ENCODE measurements around the gene WDFY1. TPM values are rescaled to one million over a fixed set of nuclear protein-coding genes. Genes with fewer than 3 reads are reported as not detected.

Gene WDFY1
- polyA plus RNA-seq, 5 donors: 53.7 to 78.0 (median 69.4) TPM

DNA sequence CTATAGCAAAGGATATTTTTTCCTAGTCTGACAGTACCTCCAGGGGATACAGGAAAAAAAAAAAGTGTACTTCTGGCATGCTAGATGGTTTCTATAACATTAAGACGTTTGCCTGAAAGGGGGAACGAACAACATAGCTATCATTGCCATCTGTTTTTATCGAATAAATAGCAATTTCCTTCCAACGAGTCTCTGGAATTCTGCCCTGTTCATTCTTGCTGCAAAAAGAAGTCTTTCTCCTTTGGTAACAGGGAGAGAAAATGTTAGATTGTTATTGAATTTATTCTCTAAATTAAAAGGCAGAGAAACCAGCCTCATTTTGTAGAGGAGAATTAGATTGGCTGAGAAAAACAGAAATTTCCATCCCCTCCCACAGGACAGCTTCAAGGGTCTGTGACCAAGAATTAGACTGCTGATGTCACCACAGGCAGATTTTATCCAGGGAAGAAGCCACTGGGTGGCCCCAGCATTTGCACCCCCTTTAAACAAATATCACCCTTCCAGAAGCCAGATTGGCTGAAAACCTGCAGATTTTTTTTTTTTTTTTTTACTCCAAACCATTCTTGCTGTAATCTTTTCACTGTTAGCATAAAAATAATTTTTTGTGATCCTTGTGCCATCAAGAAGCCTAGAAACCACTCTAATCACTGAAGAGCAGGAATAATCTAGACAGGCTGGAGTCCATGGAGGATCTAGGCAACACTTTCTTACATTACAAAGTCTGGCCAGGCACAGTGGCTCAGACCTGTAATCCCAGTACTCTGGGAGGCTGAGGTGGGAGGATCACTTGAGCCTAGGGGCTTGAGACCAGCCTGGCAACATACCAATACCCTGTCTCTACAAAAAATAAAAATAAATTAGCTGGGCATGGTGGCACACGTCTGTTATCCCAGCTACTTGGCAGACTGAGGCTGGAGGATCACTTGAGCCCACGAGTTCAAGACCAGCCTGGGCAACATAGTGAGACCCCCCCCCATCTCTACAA, 12.0 kb downstream of the WDFY1 start:
- no peak for DNase-seq

GRCh38 chr2:223930103-223930976, 14.8 kb downstream of the WDFY1 start:
- DNase-seq: peak in 1 of 2 donors; percentile 62

DNA sequence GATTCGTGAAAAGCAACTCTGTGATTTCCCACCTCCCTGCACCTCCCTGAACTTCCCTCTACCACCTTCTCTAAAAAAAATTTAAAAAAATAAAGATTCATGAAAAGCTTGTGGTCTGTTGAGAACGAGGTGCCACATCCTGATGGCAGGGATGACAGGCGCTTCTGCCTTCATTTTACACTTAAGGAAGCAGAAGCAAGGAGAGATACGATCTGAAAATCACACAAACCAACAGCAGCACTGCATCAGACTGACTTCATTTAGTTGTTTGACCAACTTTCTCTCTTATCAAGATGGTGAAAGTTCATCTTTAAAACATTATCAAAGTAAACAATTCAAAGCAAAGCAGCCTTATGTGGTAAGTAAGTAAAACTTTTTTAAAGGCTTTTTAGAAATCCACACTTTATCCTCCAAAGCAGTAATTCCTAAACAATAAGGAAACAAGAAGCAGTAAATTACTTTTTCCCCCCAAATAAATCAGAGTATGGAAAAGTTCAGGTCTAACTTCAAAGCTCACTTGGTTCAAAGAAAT, 15.5 kb downstream of the WDFY1 start:
- peak in 1 of 2 donors; percentile 54 for DNase-seq

DNA sequence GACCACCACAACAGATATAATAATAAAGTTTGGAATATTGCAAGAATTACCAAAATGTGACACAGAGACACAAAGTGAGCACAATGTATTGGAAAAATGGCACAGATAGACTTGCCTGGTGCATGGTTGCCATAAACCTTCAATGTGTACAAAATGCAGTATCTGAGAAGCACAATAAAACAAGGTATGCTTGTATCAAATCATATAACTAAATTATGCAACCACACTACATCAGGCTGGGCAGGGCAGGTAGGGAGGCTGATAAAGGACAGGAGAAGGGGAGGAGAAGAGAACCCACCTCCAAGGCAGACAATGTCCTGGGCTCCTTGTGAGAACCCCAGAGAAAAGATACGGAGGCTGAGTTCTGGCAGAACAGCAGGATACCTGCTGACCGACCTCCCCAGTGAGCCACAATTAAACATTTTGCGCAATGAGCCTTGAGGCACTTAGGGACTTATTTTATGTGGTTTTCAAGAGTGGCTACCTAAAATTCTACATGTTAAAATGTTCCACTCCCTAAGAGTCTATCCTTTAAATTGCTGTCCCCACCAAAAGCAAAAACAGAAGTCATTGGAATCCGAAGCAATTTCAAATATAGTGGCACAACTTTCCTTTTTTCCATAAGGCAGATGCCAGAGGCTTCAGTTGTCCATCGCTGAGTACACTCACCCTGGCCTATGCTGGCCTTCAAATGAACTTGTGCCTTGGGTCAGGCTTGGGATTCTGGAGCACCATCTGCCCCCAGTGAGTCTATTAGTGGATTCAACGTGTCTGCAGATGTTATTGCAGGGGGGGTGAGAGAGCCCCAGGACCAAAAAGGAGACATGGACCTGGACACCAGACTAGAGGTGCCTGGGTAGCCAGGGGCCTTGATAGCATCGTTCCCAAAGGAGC, 16.8 kb downstream of the WDFY1 start:
- DNase-seq: no peak

DNA sequence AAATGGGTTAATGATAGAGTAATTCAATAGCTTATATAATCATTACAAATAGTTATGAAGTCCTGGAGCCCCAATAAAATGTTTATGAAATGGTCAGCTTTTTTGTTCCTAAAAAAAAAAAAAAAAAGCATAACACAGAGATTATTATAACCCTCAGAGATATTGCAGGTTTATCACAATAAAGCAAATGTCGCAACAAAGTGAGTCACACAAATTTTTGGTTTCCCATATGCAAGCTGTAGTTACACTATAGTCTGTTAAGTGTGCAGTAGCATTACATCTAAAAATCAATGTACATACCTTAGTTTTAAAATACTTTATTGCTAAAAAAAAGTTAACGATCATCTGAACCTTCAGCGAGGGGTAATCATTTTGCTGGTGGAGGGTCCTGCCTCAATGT, 20.0 kb downstream of the WDFY1 start:
- no peak for DNase-seq

DNA sequence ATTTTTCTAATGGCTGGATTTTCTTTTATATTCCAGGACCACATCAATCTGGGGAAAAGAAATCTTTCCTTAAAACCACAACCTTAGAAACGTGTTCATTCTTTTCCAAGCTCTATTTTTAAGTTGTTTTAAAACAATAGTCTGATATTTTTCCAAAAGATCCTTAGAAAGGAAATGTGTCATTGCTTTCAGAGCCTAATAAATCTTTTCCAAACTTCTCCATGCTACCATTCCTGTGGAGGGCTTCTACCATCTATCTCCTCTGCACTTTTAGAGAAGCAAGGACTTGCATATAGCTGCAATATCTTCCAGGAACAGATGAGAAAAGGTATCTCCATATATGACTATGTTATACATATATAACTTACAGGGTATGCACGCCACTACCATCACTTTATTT, 21.2 kb downstream of the WDFY1 start:
- DNase-seq: no peak

- no peak for DNase-seq
Measured at GRCh38 chr2:223922308-223922707, 22.8 kb downstream of the WDFY1 start.

DNA sequence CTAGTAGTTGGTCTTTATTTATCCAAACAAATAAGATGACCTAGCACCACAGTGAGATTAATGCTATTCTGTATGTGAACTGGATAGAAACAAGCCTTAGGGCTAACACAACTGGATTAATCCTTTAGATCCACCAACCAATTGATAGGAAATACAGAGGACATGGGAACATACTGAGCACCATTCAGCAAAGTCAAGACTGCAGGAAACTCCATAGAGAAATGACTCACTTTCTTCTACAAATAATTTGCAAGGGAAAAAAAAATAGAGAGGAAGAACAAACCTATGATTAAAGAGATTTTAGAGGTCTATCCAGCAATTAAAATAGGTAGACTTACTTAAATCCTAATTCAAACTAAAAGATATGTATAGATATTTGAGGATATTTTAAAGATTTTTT, 23.9 kb downstream of the WDFY1 start:
- no peak for DNase-seq

DNA sequence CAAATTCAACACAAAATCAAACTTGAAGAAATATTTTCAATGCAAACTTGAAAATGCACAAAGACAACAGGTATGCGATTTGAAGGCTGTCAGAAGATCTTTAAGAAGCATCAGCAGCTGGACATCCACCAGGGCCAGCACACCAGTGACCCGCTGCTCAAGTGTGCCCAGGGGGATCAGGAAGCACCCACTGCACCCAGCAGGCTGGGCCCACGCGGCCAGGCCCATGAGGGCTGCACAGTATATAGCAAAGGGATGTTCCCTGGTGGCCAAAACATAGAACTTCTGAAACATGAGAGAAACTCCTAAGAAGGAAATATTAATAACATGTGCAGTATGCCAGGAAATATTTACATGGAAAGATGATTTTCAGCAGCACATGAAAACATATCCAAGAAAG, 25.0 kb downstream of the WDFY1 start:
- DNase-seq: no peak

DNA sequence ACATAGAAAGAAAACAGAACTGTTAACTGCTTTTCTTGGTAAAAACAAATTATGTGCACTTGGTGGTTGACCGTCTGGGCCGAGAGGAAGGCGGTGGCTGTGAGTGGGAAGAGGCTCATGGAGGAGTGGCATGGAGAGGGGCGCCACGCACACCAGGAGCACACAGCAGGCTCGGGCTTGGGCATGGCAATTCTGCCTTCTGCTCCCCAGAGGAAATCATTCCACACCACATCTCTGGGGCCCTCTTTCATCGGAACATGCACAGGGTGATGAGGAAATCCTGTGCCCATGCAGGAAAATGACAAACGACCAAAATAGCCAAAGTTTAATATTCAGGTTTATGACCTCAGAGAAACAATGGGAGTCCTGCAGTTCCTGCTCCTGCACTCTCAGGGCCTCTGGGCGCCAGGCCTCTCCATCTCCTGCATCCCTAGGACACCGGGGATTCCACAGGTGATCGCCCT, 26.4 kb downstream of the WDFY1 start:
- no peak for DNase-seq

GRCh38 chr2:223916181-223916920, 28.8 kb downstream of the WDFY1 start:
- no peak for DNase-seq

DNA sequence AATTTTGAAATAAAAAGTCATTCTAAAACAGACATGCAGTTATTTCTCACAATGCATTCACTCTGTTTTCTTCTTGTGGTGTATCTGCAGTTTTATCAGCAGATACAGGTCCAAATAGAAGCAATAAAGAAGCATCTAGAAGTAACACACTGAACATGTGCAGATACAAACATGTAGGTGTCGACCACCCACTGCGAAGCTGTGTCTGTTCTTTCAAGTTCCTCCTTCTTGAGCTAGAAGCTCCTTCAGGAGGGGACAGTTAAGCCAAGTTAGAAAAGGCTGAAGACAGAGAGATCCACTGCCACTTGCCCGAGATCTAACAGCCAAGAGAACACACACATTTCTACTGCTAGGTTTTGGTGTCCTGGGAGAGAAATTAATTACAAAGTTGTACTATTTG, 30.1 kb downstream of the WDFY1 start:
- no peak for DNase-seq

DNA sequence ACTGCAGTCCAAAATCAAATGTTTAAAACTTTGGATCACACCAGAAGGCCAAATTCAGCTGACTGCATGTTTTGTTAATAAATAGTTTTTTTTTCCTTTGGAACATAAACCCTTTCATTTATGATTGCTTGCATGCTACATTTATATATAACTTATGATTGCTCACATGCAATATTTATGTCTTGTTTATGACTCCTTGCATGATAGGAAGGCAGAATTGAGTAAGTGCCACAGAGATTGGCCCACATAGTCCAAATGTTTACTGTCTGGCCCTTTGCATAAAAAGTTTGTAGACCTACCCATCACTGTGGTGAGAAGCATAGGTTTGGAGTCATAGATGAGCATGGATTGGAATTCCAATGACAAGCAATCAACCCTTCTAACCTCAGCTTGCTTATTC, 30.8 kb downstream of the WDFY1 start:
- no peak for DNase-seq

- no peak for DNase-seq
Measured at GRCh38 chr2:223909001-223909741, 36.0 kb downstream of the WDFY1 start.

- DNase-seq: no peak
Measured at GRCh38 chr2:223908304-223908998, 36.7 kb downstream of the WDFY1 start.

DNA sequence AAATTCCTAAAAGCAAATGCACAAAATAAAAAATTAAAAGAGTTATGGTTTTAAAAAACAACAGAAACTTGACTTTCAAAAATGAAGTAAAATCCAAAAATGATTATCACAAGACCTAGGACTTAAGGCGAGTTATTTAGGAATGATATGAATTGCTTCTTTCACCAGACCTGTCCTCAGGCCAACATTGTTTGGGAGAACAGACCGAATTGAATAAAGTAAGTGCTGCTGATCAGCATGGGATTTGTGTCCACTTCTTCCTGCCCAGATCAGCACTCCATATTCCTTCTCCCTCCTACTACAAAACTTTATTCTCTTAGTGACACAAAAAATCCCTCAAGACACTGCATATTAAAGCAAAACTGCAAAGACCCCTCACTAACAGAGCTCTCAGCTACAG, 39.1 kb downstream of the WDFY1 start:
- no peak for DNase-seq

DNA sequence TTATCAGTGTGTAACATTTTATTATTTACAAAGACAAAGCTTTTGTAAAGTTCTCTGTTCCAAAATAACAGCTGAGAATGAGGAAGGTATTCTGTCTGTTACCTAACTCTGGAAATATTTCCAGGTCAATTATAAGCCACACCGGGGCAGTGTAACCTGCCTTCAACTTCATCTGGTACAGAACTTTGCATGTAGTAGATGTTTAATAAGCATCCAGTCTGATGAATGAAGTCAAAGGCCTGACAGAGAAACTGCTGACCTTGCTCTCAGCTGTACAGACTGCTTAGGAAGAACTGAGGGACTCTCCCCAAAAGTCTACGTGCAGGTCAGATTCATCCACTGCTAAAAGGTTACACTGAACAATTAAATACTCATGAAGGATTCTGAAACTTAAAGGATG, 43.3 kb downstream of the WDFY1 start:
- DNase-seq: no peak

DNA sequence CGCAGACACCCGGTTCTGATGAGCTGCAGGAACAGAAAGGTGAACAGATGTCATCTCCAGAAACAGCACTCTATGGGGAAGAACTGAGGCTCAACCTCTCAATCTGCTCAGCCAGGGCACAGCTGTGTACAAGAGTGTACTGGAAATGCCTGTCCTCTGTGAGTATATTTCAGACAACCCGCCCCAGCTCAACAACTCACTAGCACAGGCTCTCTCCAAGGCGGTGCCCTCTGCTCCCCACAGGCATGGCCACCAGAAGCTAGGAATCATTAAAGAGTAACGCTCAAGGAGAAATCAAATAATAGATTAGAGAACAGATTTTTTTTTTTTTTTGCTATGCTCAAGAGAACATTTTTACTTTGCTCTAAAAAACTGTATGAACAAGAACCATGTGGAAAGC, 43.8 kb downstream of the WDFY1 start:
- DNase-seq: no peak

GRCh38 chr2:223900531-223900930, 44.6 kb downstream of the WDFY1 start:
- no peak for DNase-seq

All from right lung (tissue), 5 donors.